ENCODE results near the gene HOMER1.

The HOMER1 gene

GRCh38 chr5:79509244-79509885 is 4.6 kb downstream of the HOMER1 start:
- no peaks in the 10 kb centered on the region for H3K36me3 ChIP-seq (replicated peaks; ENCODE audit: low read depth, low read length)
- peaks cover 51% of the 10 kb centered on the region for H3K79me2 ChIP-seq (ENCODE audit: low read length)
- no peak overlapping the region for H2AFZ ChIP-seq (ENCODE audit: low read depth, low read length)
- no peak overlapping the region for H3K27ac ChIP-seq (ENCODE audit: low read length)
- no peaks in the 10 kb centered on the region for H3K9me3 ChIP-seq (ENCODE audit: insufficient read depth, low read length)
- TF ChIP-seq CTCF (IDR thresholded peaks at IDR 0.05; ENCODE audit: low read depth, low read length) (no peak), EZH2phosphoT487 (IDR thresholded peaks at IDR 0.05; ENCODE audit: low read depth) (no peak)
- no peak overlapping the region for H3K9ac ChIP-seq (ENCODE audit: low read length)
- peaks cover 18% of the 10 kb centered on the region for H3K4me1 ChIP-seq (ENCODE audit: low read length)
- H3K4me2 ChIP-seq (ENCODE audit: low read length): no peak overlapping the region
- H3K4me3 ChIP-seq (ENCODE audit: low read length): no peak overlapping the region
- H3K27me3 ChIP-seq (ENCODE audit: low read depth, low read length): no peaks in the 10 kb centered on the region
- no peaks in the 10 kb centered on the region for H4K20me1 ChIP-seq (ENCODE audit: insufficient read depth, low read length)

- no peaks in the 10 kb centered on the region for H3K27me3 ChIP-seq (ENCODE audit: low read depth, low read length)
- no peak overlapping the region for H3K27ac ChIP-seq (ENCODE audit: low read length)
- H3K9me3 ChIP-seq (ENCODE audit: insufficient read depth, low read length): no peaks in the 10 kb centered on the region
- H4K20me1 ChIP-seq (ENCODE audit: insufficient read depth, low read length): no peaks in the 10 kb centered on the region
- peaks cover 18% of the 10 kb centered on the region for H3K4me1 ChIP-seq (ENCODE audit: low read length)
- no peak overlapping the region for H3K9ac ChIP-seq (ENCODE audit: low read length)
- no peak overlapping the region for H3K4me2 ChIP-seq (ENCODE audit: low read length)
- no peaks in the 10 kb centered on the region for H3K36me3 ChIP-seq (replicated peaks; ENCODE audit: low read depth, low read length)
- H3K79me2 ChIP-seq (ENCODE audit: low read length): peaks cover 51% of the 10 kb centered on the region
- no peak overlapping the region for H3K4me3 ChIP-seq (ENCODE audit: low read length)
- TF ChIP-seq EZH2phosphoT487 (IDR thresholded peaks at IDR 0.05; ENCODE audit: low read depth) (no peak), CTCF (IDR thresholded peaks at IDR 0.05; ENCODE audit: low read depth, low read length) (no peak)
- H2AFZ ChIP-seq (ENCODE audit: low read depth, low read length): no peak overlapping the region
These were observed 5.1 kb downstream of the HOMER1 start for GRCh38 chr5:79508794-79509193.

- no peak overlapping the region for H3K4me2 ChIP-seq (ENCODE audit: low read length)
- no peak overlapping the region for H2AFZ ChIP-seq (ENCODE audit: low read depth, low read length)
These were observed 5.6 kb downstream of the HOMER1 start for GRCh38 chr5:79508354-79508753.

More at GRCh38 chr5:79508354-79508753, 5.6 kb downstream of the HOMER1 start:
- H3K36me3 ChIP-seq (replicated peaks; ENCODE audit: low read depth, low read length): no peaks in the 10 kb centered on the region
- H3K79me2 ChIP-seq (ENCODE audit: low read length): peaks cover 48% of the 10 kb centered on the region
- no peaks in the 10 kb centered on the region for H3K27me3 ChIP-seq (ENCODE audit: low read depth, low read length)
- no peak overlapping the region for H3K4me3 ChIP-seq (ENCODE audit: low read length)
- peaks cover 18% of the 10 kb centered on the region for H3K4me1 ChIP-seq (ENCODE audit: low read length)
- no peak overlapping the region for H3K9ac ChIP-seq (ENCODE audit: low read length)
- no peaks in the 10 kb centered on the region for H4K20me1 ChIP-seq (ENCODE audit: insufficient read depth, low read length)
- H3K9me3 ChIP-seq (ENCODE audit: insufficient read depth, low read length): no peaks in the 10 kb centered on the region
- H3K27ac ChIP-seq (ENCODE audit: low read length): no peak overlapping the region
- TF ChIP-seq CTCF (IDR thresholded peaks at IDR 0.05; ENCODE audit: low read depth, low read length) (no peak), EZH2phosphoT487 (IDR thresholded peaks at IDR 0.05; ENCODE audit: low read depth) (no peak)

Measured in OCI-LY3 (cell line).